OCI-LY7 (cell line): ENCODE data around the gene GPR132.

Experiments used
- CTCF ChIP-seq: fragments of 200-600 bp; sonication (generic); conservative IDR thresholded peaks from 2 replicates; pipeline ENCODE4 v1.5.1; 2014; ENCODE audit warnings: mild to moderate bottlenecking, antibody characterized with exemption, low read length, moderate library complexity, mixed read lengths
- EZH2phosphoT487 ChIP-seq: fragments of 200-600 bp; sonication (generic); IDR thresholded peaks from 2 replicates; pipeline ENCODE4 v1.6.1; 2018; ENCODE audit warnings: low read depth, borderline replicate concordance, mild to moderate bottlenecking, mixed run types, antibody characterized with exemption, low read length, moderate library complexity, mixed read lengths

GRCh38 chr14:105072381-105072861 is 7.2 kb upstream of the GPR132 start:
- TF ChIP-seq EZH2phosphoT487, result no peak
- TF ChIP-seq CTCF, result no peak
